Fibroblast of skin of scalp (primary cell): ENCODE data around the gene VPS11.

Experiments
- DNase-seq: peaks from one replicate; pipeline ENCODE4 v3.0.0-alpha.2; 2013

The VPS11 gene

DNA sequence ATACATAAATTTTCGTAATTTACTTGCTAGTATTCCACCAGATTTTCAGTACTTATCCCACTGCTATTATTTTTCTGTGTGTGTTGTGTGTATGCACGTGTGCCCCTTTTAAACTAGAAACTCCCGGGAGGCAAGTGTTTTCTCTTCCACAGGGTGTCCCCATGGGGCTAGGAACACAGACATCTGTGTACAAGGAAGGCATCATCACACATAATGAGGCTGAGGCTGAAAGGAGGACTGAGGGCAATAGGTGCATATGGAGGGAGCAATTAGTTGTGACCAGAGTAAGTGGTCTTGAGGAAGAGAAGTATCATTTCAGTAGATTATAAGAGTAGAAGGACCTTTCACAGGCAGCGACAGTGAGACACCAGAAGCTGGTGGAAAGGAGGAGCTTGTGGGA lies 36.2 kb downstream of the VPS11 start:
- no peak for DNase-seq

- peak; percentile 90 for DNase-seq
These were observed 39.2 kb downstream of the VPS11 start, which contains the start of gene C2CD2L for GRCh38 chr11:119106564-119107537. TSS of gene C2CD2L (plus strand) at chr11:119107344. CDS start at chr11:119107742, 398 bp downstream.

DNA sequence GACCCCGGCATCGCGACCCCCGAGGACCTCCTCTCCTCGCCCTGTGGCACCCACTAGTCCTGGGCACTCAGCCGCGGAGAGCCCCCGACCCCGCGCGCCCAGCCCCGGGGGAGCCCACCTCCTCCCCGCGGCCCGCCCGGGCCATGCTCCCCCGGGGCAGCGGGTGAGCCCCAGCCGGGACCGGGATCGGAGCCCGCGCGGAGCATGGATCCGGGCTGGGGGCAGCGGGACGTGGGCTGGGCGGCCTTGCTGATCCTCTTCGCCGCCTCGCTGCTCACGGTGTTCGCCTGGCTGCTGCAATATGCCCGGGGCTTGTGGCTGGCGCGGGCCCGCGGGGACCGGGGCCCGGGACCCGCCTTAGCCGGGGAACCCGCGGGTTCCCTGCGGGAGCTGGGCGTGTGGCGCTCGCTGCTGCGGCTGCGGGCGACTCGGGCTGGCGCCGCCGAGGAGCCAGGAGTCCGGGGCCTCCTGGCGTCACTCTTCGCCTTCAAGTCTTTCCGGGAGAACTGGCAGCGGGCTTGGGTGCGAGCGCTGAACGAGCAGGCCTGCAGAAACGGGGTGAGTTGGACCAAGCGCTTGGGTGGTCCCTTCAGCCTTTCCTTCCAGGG lies 40.0 kb downstream of the VPS11 start:
- no peak for DNase-seq

- no peak for DNase-seq
These were observed 40.7 kb downstream of the VPS11 start for GRCh38 chr11:119108146-119108856.

- no peak for DNase-seq
These were observed 41.2 kb downstream of the VPS11 start for GRCh38 chr11:119108857-119109221.

DNA sequence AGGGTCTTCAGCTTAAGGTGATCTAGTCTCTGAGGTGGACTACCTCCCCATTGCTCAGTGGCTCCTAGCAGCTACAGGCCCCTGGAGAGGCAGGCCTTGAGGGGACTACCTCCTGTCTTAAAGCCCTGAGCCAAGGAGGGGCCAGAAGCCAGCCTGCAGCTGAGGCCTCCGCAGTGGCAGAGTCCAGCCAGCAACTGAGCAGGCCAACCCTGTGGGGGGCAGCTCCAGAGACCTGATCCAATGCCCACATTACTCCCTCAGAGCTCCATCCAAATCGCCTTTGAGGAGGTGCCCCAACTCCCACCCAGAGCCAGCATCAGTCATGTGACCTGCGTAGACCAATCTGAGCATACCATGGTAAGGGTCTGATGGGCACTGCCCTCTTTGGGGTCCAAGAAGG lies 42.2 kb downstream of the VPS11 start:
- no peak for DNase-seq

- DNase-seq = no peak
These were observed 42.8 kb downstream of the VPS11 start for GRCh38 chr11:119110439-119110838.

GRCh38 chr11:119111361-119111925 lies 43.8 kb downstream of the VPS11 start:
- no peak for DNase-seq

DNA sequence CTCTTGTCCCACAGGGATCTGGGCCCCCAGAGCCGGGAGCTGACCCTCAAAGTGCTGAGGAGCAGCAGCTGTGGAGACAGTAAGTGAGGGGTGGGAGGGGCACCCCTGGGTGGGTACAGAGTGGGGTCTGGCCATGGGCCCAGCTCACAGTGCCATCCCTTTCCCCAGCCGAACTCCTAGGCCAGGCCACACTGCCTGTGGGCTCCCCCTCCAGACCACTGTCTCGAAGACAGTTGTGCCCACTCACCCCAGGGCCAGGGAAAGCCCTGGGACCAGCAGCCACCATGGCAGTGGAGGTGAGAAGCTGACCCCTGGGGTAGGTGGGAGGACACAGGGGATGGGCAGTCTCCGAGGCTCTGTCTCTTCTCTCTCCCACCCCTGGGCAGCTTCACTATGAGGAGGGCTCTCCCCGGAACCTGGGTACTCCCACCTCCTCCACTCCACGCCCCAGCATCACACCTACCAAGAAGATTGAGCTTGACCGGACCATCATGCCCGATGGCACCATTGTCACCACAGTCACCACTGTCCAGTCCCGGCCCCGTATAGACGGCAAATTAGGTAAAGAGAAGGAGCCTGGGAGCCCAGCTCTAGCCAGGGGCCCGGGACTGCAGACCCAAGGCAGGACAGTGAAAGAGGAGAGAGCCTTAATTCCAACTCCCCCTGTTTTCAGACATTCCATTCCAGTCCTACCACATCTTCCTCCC lies 44.8 kb downstream of the VPS11 start:
- no peak for DNase-seq

DNA sequence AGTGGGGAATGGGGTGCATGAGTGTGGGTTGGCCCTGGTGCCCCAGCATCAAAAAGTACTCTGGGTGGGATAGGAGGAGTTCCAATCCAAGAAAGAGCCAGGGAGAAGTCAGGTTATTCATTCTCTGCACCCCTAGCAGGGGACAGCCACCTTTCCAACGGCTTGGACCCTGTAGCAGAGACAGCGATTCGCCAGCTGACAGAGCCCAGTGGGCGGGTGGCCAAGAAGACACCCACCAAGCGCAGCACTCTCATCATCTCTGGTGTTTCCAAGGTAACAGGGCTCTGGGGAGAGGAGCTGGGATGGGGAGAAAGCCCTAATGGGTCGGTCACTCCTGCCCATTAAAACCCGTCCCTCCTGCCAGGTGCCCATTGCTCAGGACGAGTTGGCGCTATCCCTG lies 46.1 kb downstream of the VPS11 start:
- DNase-seq = no peak

GRCh38 chr11:119114351-119114750 lies 46.7 kb downstream of the VPS11 start:
- no peak for DNase-seq

DNA sequence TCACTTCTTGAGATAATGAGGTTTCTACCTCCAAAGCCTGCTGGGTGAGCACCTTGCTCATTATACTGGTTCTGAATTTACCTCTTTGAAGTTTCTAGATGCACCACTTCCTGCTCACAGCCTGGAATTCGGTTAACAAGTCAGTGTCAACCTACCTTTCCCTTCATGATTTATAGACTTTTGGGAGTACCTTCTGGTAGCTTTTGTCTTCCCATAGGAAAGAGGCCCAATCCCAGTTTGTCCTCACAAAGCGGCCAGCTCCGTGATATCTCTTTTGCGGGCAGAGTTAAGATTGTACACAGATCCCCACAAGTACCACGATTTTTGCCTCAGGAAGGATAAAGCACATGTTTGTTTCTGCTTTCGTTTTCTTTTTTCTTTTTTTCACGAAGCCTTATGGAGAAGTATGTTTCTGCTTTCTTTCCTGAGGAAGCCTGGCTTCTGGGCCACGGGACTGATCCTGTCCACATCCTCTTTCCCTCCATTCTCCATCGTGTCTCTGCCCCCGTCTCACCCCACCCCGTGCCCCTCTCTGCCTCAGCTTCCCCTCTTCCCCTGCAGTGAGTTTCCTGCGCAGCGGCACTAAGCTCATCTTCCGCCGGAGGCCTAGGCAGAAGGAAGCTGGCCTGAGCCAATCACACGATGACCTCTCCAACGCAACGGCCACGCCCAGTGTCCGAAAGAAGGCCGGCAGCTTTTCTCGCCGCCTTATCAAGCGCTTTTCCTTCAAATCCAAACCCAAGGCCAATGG lies 48.0 kb downstream of the VPS11 start:
- no peak for DNase-seq

DNA sequence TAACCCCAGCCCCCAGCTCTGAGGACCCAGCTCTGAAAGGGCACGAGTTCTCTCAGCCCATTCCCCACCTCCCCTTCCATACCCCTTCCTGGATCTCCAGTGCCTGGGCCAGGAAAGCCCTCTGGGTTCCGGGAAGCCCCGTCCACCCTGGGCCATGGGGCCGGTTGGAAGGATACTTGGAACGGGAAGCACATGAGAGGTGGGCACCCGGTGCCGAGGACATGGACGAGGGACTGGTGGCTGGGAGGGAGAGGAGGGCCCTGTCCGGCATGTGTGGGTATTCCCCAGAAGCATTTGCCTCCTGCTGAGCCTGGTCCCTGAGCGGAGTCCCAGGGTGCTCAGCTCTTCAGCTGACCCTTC lies 48.6 kb downstream of the VPS11 start:
- DNase-seq = no peak

- no peak for DNase-seq
These were observed 49.0 kb downstream of the VPS11 start for GRCh38 chr11:119116601-119117000.

- no peak for DNase-seq
These were observed 49.5 kb downstream of the VPS11 start for GRCh38 chr11:119117004-119117706.

DNA sequence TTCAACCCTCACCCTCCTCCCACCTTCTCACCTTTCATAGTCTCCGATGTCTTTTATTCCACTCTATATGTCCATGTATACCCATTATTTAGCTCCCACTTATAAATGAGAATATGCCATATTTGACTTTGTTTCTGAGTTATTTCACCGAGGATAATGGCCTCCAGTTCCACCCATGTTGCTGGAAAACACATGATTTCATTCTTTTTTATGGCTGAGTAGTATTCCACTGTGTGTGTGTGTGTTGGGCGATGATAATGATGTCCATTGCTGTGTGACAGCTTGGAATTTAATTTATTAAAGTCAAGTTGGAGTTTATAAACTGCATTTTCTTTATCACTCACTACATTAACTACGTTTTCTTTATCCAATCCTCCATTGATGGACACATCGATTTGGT lies 50.6 kb downstream of the VPS11 start:
- no peak for DNase-seq

- no peak for DNase-seq
These were observed 51.3 kb downstream of the VPS11 start for GRCh38 chr11:119118946-119119345.

DNA sequence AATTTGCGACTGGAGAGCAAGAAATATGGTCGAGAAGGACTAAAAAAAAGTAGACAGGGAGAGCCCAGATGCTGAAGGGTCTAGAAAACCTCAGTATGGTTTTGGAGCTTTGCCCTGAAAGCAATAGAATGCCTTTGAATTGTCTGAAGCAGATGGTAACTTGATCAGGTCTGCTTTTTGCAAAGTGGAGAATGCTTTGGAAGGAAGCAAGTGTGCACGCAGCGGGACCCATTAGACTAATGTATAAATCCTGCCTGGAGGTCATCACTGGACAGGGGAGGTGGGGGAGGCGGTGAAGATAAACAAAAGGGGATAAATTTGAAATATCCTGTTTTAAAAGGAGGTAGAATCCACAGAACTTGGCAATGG lies 53.0 kb downstream of the VPS11 start:
- DNase-seq = peak; percentile 40

- peak; percentile 99 for DNase-seq
These were observed 53.6 kb downstream of the VPS11 start, which contains the start of gene HINFP for GRCh38 chr11:119121008-119121810. TSS of gene HINFP (plus strand) at chr11:119121580. CDS start at chr11:119126945, 5,365 bp downstream.

DNA sequence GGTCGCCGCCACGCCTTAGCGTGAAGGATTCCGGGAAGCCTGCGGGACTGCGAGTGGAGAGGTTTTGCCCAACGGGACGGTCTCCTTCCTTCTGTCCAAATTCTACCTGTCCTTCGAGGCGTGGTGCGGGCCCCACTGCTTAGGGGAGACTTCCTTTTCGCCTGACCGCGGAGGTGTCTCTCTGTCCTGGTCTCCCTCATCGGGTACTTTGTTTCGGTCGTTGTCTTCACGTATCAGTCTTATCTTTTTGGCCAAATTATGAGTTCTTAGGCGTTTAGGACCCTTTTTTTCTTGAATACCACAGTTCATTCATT lies 54.1 kb downstream of the VPS11 start:
- no peak for DNase-seq
